Activated CD4-positive, alpha-beta T cell treated with anti-CD3 and anti-CD28 coated beads for 1 hour (primary cell): ENCODE results near the gene OR1E1.
"Not testable (repeated sequence)": the region's sequence is repeated elsewhere in the genome, so short reads cannot be mapped to it uniquely, and the experiment has no call there.

ENCODE experiments used
- DNase-seq: peaks from one replicate; pipeline ENCODE4 v3.0.0-alpha.2; 2020

OR1E1 gene

GRCh38 chr17:3398310-3398709, at the start of gene OR1E1:
Gene OR1E1, minus strand, starts transcription at chr17:3398410. Its CDS starts 0 bp downstream, at chr17:3398410.
- no peak for DNase-seq

DNA sequence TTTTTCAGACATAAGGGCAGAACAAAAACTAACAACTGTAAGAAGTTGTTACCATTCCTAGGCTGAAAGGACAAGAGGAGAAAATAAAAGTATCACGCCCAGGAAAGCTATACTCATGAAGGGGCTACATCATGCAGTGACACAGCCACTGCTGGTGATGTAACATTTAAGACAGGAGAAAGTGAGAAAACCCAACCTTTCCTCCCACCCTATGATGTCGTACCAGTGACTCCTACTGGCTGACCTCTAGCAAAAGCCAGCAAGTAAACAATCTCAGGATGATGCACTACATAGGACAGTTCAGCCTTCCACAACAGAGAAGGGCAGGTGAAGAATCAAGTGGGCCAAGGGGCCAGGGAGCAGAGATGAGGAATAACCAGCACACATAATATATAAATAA, 49.4 kb upstream of the OR1E1 start:
- DNase-seq, result no peak

DNA sequence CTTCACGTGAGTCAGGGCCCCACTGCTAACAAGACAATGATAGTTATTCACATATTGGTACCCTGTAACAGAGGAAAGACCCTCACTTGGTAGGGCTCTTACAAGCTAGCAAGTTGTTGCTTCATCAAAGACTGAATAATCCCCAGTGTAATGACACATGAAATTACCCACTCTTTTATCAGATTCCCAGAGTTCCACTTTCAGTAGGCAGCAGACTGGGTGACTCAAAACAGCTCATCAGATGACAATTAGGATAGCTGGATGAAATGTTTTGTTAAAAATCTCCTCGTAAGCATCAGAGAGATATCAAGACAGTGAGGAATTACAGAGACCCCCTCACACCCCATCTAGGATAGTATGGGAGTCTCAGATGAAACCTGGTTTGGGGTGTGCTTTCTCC, 42.2 kb upstream of the OR1E1 start:
- no peak for DNase-seq

GRCh38 chr17:3438368-3438767, 40.2 kb upstream of the OR1E1 start:
- no peak for DNase-seq

GRCh38 chr17:3433741-3434140, 35.5 kb upstream of the OR1E1 start, which contains the start of gene OR1E2:
Gene OR1E2, minus strand, starts transcription at chr17:3433841. Its CDS starts 0 bp downstream, at chr17:3433841.
- DNase-seq, result no peak

DNA sequence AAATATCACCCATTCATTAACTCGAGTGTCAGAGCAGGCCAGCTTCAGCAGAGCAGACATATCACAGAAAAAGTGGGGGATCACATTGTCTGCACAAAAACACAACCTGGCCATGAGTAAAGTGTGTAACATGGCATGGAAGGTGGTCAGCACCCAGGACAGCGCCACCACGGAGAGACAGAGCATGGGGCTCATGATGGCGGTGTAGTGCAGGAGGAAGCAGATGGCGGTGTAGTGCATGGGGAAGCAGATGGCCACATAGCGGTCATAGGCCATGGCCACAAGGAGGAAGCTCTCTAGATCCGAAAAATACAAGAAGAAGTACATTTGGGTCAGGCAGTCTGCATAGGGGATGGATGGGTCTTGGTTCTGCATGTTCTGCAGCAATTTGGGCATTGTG, 35.0 kb upstream of the OR1E1 start:
- not testable (repeated sequence) for DNase-seq

GRCh38 chr17:3418222-3418621, 20.0 kb upstream of the OR1E1 start:
- DNase-seq, result no peak

DNA sequence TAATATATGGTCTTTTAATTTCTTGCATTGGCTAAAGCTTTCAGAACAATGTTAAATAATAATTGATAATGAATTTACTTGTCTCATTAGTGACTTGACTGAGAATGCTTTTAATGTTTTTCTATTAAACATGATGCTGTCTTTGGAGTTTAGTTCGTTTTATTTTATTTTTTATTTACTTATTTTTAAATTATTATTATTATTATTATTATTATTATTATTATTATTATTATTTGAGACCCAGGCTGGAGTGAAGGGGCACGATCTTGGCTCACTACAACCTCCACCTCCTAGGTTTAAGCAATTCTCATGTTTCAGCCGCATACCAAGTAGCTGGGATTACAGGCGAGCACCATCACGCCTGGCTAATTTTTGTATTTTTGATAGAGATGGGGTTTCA, 17.4 kb upstream of the OR1E1 start:
- no peak for DNase-seq

DNA sequence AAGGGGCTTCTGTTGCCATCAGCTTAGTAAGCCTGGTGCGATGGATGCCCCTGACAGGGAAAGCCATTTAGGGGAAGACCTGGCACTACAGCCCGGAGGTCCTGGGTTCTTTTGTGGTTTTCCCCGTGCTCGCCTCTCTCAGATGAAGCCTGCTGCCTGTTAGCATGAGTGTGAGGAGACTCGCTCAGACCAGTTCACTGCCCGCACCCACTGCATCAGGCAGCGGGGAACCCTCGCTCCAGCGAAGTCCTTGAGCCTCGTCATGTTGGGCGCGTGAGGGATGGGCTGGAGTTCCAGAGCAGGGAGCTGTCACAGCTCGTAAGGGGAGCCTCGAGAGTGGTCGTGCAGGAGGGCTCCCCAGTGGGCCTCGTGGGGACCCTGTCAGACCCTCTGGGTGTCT, 14.0 kb upstream of the OR1E1 start:
- not testable (repeated sequence) for DNase-seq

DNA sequence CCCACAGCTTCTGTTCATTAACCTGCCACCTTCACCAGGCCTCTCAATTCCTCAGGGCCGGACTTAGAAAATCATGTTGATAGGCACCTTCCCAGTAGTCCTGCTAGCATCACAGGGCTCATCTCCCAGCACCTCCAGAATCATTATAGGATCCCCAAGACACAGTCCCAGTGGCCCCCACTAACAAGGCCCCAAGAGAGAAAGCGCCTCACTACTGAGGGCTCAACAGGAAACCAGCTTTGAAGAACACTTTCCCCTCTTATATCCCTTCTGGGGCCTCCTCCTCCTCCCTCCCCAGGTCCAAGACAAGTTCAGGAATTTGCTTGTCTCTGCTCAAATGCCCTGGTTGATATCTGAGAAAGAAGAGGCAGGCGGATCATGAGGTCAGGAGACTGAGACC, 12.9 kb upstream of the OR1E1 start, which contains the start of gene OR3A3:
Gene OR3A3, plus strand, starts transcription at position 301 of the 400 bp plus-strand sequence.
- DNase-seq, result no peak

DNA sequence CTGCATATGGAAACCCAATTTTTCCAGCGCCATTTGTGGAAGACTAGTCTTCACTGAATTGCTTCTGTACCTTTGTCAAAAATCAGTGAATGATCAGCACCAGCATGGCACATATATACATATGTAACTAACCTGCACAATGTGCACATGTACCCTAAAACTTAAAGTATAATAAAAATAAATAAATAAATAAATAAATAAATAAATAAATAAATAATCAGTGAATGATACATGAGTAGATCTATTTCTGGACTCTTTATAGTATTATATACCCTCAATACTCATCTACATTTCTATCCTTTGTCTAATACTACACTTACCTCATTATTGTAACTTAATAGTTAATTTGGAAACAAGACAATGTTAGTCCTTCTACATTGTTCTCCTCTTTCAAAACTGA, 5.6 kb upstream of the OR1E1 start:
- DNase-seq, result not testable (repeated sequence)

GRCh38 chr17:3401786-3402185, 3.6 kb upstream of the OR1E1 start:
- DNase-seq, result no peak

- DNase-seq, result no peak
Observed at GRCh38 chr17:3400055-3400454, 1.8 kb upstream of the OR1E1 start.

DNA sequence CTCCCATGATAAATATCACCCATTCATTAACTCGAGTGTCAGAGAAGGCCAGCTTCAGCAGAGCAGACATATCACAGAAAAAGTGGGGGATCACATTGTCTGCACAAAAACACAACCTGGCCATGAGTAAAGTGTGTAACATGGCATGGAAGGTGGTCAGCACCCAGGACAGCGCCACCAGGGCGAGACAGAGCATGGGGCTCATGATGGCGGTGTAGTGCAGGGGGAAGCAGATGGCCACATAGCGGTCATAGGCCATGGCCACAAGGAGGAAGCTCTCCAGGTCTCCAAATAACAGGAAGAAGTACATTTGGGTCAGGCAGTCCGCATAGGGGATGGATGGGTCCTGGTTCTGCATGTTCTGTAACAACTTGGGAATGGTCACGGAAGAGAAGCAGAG, 409 bp downstream of the OR1E1 start:
- not testable (repeated sequence) for DNase-seq

GRCh38 chr17:3389791-3390190, 8.4 kb downstream of the OR1E1 start:
- DNase-seq, result no peak

GRCh38 chr17:3385869-3386816, 12.1 kb downstream of the OR1E1 start, which contains the start of gene OR3A2:
Gene OR3A2, minus strand, starts transcription at chr17:3386308.
- DNase-seq, result no peak

- DNase-seq, result no peak
Observed at GRCh38 chr17:3381957-3382356, 16.3 kb downstream of the OR1E1 start.

- no peak for DNase-seq
Observed at GRCh38 chr17:3378321-3378720, 19.9 kb downstream of the OR1E1 start.

GRCh38 chr17:3371167-3371566, 27.0 kb downstream of the OR1E1 start:
- DNase-seq, result not testable (repeated sequence)
